Measurements from ENCODE around the gene LSR.
A peak's percentile ranks its signal among the peaks of the same experiment; 100 is the strongest.
"Not testable (repeated sequence)": the region's sequence is repeated elsewhere in the genome, so short reads cannot be mapped to it uniquely, and the experiment has no call there.

LSR gene

GRCh38 chr19:35268536-35269437 lies 20.0 kb downstream of the LSR start, which contains the start of gene USF2:
TSS of gene USF2 (plus strand) at chr19:35268962. CDS start at chr19:35269102, 140 bp downstream.
- DNase-seq = peak; percentile 67 to 79

- peak; percentile 80 to 86 for DNase-seq
These were observed 20.8 kb downstream of the LSR start for GRCh38 chr19:35269438-35270117.

GRCh38 chr19:35270381-35270811 lies 21.6 kb downstream of the LSR start:
- DNase-seq = no peak

GRCh38 chr19:35271546-35271945 lies 22.7 kb downstream of the LSR start:
- DNase-seq = no peak

GRCh38 chr19:35272122-35272719 lies 23.4 kb downstream of the LSR start:
- no peak for DNase-seq

GRCh38 chr19:35272954-35273649 lies 24.3 kb downstream of the LSR start:
- no peak for DNase-seq

GRCh38 chr19:35273686-35274259 lies 25.0 kb downstream of the LSR start:
- no peak for DNase-seq

- no peak for DNase-seq
These were observed 25.5 kb downstream of the LSR start for GRCh38 chr19:35274323-35274722.

GRCh38 chr19:35276706-35277281 lies 28.0 kb downstream of the LSR start:
- DNase-seq = no peak

- no peak for DNase-seq
These were observed 29.9 kb downstream of the LSR start for GRCh38 chr19:35278578-35279284.

GRCh38 chr19:35279374-35279773 lies 30.6 kb downstream of the LSR start:
- no peak for DNase-seq

- DNase-seq = no peak
These were observed 31.4 kb downstream of the LSR start for GRCh38 chr19:35279985-35280821.

- no peak for DNase-seq
These were observed 32.5 kb downstream of the LSR start for GRCh38 chr19:35281303-35281702.

GRCh38 chr19:35284153-35285094 lies 35.6 kb downstream of the LSR start:
- DNase-seq = no peak

GRCh38 chr19:35285095-35285449 lies 36.3 kb downstream of the LSR start:
- DNase-seq = no peak

GRCh38 chr19:35285465-35285864 lies 36.7 kb downstream of the LSR start:
- not testable (repeated sequence) for DNase-seq

GRCh38 chr19:35286101-35286500 lies 37.3 kb downstream of the LSR start:
- not testable (repeated sequence) for DNase-seq

- no peak for DNase-seq
These were observed 38.9 kb downstream of the LSR start for GRCh38 chr19:35287713-35288112.

- no peak for DNase-seq
These were observed 39.5 kb downstream of the LSR start for GRCh38 chr19:35288331-35288730.
